Gastrocnemius medialis (tissue), 4 donors: ENCODE measurements around the gene RAD54L.

Source experiments
- CTCF ChIP-seq, 5 experiments: fragments of 450-650 bp in 3 of 5; fragments of 200-600 bp in 2 of 5; sonication (generic) in 2 of 5; IDR thresholded peaks in 4 of 5; conservative IDR thresholded peaks in 1 of 5; 1 replicate in 4 of 5; 2 replicates in 1 of 5; pipeline ENCODE4 v1.5.1; 2016 to 2019; ENCODE audit warnings: antibody characterized with exemption in 5 of 5, mild to moderate bottlenecking in 3 of 5, moderate library complexity in 3 of 5
- POLR2A ChIP-seq, 2 donors: fragments of 450-650 bp; IDR thresholded peaks; one replicate each; pipeline ENCODE4 v1.6.1; 2017; ENCODE audit warnings: antibody characterized with exemption in 2 of 2, mild to moderate bottlenecking in 2 of 2, moderate library complexity in 2 of 2

DNA sequence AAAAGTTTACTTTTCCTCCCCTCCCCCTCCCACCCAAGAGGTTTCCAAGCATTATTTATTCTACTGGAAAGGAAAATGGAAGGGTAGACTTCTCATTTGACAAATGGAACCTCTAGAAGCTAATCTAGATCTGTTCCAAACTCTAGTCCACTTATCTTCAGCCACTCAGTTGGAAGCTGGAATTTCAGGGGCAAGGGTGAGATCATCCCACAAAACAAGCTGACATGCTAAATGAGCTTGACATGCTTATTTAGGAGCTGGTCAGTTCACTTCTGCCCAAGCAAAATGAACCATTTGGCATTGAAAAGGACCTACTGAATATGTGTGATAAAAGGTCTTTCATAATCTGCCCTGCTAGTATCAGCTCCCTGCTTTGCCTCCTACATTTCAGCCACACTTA is 50.8 kb downstream of the RAD54L start:
- TF ChIP-seq CTCF (IDR thresholded peaks at IDR 0.05 in 4 of 5, conservative IDR thresholded peaks at IDR 0.05 in 1 of 5) (no peak), POLR2A (IDR thresholded peaks at IDR 0.05) (no peak)
